Stimulated activated CD4-positive, alpha-beta T cell treated with anti-CD3 and anti-CD28 coated beads, Interleukin-15, amount 100 ng/mL, for 24 hours (primary cell): Measurements from ENCODE around the gene MYO7A.

Source experiments
- DNase-seq: peaks from one replicate; pipeline ENCODE4 v3.0.0-alpha.2; 2020

The MYO7A gene

DNA sequence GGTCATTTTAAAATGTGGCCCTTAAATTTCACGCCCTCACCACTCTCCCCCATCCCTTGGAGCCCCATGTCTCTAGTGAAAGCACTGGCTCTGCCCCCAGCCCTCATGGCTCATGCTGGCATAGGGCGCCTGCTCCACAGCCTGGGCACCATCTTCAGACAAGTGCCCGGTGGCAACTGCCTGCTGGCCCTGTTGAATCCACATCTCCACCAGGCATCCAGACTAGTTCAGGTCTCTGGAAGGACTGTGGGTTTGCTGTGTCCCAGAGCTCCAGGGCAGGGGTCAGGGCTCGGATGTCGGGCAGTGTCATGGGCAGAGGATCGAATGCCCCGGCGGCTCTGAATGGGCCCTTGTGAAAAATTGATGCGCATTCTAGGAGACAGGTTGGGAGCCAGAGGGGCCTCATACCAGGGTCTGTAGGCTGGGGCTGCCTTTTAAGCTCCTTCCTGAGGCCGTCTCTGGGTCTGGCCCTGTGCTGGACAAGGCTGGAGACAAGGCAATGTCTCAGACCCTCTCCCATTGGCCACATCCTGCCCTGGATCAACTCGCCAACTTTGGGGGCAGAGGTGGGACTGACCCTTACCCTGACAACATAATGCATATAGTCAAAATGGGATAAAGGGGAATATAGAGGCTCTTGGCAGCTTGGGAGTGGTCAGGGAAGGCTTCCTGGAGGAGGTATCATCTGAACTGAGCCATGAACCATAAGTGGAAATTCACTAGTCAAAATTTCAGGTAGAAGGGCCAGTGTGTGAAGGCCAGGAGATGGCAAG, 1.2 kb downstream of the MYO7A start:
- no peak for DNase-seq

DNA sequence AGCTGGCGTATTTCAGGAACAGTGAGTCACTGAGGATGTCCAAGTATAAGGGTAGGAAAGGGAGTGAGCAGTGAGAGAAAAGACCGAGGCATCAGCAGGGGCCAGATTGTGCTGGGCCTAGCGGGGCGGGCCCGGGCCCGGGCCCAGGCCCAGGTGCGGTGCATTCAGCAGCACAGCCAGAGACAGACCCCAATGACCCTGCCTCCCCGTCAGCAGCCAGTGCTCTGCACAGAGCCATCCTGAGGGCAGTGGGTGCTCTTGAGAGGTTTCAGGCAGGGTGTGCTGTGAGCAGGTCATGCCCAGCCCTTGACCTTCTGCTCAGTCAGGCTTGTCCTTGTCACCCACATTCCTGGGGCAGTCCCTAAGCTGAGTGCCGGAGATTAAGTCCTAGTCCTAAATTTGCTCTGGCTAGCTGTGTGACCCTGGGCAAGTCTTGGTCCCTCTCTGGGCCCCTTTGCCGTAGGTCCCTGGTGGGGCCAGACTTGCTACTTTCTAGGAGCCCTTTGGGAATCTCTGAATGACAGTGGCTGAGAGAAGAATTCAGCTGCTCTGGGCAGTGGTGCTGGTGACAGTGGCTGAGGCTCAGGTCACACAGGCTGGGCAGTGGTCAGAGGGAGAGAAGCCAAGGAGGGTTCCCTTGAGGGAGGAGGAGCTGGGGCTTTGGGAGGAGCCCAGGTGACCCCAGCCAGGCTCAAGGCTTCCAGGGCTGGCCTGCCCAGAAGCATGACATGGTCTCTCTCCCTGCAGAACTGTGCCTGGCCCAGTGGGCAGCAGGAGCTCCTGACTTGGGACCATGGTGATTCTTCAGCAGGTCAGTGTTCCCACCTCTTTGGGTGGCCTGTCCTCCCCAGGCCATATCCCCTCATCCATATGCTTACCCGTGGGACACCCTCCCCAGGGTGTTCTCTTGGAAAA, 2.1 kb downstream of the MYO7A start:
- no peak for DNase-seq

DNA sequence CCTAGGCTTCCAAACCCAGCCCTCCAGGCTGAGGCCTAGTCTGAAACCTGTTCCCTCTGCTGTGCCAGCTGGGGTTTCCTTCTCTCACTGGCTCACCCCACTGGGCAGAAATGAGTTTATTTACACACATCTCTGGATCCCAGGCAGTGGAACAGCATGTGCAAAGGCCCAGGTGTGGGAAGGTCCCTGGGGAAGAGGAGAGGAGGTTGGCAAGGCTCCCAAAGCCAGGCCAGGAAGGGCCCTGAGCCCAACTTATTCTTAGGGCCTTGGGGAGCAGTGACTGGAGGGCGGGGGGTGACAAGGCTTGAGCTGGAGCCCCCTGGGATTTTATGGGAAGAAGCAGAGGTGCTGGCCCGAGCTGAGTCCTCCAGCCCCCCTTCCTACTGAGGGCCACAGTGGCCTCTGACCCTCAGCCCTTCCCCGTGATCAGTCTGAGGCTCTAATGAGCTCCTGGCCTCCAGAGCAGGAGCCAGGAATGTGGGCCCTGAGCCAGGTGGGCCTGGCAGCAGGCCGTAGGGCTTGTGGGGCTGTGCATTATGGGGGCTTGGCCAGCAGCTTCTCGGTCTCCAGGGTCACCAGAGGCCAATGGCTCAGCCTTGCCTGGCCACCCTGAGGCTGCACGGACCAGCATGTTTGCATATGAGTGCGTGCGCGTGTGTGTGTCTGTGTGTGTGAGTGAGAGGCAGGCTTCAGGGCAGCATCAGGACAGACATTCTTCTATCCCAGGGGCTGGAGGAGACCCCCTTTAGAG, 2.9 kb downstream of the MYO7A start:
- DNase-seq, result no peak

DNA sequence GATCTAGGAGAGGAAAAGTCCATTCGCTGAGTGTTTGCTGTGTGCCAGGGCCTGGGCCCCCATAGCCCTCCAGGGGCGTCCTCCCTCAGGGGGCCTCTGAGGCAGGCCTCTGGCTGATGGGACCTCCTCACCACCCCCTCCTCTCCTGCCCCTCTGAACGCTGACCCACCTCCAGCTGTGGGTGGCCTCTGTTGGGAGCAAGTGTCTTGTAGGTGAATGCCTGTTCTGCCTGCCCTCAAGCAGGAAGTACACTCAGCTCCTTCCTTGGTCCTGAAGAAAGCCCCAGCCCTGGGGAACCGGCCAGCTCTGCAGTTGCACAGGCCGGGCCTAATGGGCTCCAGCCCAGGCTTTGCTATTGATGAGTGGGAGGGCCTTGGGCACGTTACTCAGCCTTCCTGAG, 3.5 kb downstream of the MYO7A start:
- no peak for DNase-seq

DNA sequence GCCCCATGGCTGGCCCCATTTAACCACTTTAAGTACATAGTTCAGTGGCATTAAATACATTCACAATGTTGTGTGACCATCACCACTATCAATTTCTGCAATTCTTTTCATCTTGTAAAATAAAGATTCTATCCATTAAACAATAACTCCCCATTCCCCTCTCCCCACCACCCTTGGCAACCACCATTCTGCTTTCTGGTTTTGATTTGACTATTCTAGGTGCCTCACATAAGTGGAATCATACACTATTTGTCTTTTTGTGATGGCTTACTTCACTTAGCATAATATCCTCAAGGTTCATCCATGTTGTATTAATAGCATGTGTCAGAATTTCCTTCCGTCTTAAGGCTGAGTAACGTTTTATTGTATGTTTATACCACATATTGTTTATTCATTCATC, 7.0 kb downstream of the MYO7A start:
- DNase-seq, result no peak

DNA sequence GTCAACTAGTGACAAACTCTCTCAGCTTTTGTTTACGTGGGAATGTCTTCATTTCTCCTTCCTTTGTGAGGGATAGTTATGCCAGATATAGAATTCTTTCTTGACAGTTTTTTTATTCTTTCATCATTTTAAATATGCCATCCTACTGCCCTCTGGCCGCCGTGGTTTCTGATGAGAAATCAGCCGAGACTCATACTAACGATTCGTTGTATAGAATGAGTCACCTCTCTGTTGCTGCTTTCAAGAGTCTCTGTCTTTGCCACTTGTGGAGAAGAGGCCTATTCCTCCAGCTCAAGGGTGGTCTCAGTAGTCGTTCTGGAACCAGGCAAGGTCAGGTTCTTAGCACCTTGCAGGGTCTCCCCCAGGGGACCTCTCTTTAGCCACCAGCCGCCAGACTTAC, 8.0 kb downstream of the MYO7A start:
- DNase-seq, result no peak

DNA sequence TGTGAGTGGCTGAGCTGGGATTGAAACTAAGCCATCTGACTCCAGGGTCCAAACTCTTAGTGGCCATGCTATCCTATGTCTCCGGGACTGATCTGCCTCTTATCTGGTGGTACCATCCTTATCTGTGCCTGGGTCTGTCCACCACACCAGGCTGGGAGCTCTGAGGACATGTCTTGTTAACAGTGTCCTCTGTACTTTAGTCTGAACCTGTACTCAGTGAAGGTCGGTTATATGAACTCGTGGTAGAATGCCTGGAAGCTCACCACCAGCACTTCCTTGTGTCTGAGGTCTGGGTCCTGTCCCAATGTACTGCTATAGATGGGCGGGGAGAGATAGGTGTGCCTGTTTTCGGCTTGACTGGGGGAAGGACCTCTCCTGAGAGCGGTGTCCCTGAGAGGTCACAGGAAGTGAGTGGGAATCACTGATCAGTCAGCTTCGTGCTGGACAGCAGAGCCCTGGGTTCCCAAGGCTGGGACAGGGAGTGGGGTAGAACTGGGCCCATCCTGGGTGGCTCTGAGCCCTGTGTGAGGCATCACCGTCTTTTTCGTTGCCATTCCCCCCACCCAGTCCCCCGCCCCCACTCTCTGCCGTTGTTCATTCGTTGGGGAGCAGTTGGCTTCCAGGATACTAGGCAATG, 8.9 kb downstream of the MYO7A start:
- DNase-seq, result no peak

DNA sequence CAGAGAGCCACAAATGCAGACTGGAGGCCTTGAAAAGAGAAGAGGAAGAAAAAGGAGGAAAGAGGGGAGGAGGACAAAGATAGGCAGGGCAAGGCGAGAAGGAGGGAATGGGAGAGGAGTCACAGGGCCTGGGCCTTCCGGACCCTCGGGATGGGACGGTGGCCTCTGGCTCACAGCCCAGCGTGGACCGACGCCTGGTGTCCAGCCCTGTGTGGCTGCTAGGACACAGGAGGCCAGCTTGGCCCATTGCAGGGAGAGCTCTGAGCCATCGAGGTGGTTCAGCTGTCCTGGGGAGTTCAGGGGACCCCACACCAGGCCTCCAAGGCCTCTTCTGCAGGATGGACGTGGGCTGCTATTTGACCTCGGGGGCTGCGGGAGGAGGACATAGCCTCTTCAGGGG, 9.4 kb downstream of the MYO7A start:
- DNase-seq, result no peak

DNA sequence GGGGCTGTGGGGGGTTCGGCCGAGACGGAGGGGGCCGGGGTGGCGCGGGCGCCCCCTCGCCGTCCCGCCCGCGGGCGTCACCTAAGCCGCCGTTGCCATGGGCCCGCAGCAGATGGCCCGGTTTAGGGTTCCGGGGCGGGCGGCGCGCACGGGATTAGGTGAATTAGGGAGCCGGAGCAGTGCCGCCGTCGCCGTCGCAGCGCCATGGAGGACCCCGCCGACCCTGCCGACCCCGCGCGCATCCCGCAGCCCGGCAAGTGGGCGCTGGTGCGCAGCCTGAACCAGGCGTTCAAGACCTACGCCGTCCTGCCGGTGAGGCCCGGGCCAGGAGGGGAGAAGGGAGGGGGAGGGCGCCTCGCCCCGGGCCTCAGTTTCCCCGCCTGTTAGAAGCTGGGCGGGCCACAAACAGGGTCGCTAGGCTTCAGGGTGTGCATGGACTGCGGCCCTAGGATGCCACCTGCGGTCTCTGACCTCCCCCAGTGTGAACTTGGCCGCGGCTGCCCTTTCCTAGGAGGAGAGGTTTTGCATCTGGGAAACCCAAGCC, 10.1 kb downstream of the MYO7A start:
- no peak for DNase-seq

DNA sequence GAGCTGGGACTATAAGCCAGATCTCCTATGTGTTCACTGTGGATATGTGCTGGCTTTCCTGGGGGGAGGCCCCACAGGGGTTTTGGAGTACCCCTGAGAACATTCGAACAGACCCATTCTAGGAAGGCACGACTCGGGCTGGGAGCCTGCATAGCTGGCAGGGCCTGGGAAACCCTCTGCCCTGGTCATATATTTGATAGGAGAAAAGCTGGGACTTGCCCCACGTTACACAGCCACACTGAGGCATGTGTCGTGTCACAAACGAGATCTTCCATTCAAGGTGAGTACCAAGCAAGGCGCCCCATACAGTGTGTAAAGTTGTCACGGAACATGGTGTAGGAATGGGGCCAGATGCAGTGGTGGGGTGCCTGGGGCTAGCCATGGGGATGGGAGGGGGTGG, 11.2 kb downstream of the MYO7A start:
- DNase-seq, result no peak

DNA sequence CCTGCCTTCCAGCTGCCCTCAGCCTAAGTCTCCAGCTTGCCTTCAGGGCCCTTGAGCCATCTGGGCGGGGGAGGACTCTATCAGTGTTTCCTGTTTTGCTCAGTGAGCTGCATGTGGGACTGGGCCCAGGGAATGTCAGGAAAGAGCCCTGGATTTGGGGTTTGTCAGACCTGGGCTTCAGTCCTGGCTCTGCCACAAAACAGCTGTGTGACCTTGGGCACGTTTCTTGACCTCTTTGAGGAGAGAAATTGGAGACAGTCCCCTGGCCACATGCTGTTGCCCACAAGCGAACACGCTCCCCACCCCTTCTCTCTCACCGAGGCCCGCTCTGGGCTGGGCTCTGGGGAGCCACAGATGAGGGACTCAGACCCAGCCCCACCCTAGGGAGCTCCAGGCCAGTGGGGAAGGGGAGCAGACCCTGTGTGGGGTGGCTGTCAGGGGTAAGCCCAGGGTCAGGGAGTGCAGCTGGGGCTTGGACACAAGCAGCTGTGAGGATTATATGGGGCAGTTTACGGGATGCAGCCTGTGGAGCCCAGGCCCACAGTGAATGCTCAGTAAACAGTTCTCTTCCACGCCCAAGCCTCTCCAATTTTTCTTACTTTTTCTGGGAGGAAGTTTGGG, 12.3 kb downstream of the MYO7A start:
- DNase-seq, result no peak

DNA sequence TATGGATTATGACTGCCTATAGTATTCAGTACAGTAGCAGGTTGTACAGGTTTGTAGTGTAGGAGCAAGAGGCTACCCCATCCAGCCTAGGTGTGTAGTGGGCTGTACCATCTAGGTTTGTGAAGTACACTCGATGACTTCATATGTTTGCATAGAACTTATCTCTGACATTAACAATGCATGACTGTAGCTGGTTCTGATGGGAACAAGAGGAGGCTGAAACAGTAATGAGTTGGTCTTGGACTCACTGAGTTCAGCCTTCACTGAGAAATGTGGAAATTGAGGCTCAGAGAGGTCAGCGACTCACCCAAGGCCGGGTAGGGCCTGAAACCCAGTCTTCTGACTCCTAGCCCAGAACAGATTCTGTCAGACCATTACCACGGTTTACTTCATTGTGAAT, 13.0 kb downstream of the MYO7A start:
- DNase-seq, result no peak

DNA sequence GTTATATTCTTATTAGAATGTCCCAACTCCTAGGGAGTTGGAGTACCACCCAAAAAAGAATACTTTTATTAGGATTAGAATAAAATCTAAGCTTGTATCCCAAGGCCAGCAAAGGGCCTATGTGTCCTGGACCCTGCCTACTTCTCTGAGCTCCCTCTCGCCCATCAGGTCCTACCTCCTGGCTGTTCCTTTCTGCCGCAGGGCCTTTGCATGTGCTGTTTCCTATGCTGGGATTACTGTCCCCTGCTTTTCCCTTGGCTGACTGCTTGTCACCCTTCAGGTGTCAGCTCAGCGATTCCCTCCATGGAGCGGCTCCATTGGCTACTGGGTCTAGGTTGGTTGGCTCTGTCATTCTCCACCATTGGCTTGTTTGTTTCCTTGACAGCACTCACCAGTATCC, 13.4 kb downstream of the MYO7A start:
- no peak for DNase-seq

DNA sequence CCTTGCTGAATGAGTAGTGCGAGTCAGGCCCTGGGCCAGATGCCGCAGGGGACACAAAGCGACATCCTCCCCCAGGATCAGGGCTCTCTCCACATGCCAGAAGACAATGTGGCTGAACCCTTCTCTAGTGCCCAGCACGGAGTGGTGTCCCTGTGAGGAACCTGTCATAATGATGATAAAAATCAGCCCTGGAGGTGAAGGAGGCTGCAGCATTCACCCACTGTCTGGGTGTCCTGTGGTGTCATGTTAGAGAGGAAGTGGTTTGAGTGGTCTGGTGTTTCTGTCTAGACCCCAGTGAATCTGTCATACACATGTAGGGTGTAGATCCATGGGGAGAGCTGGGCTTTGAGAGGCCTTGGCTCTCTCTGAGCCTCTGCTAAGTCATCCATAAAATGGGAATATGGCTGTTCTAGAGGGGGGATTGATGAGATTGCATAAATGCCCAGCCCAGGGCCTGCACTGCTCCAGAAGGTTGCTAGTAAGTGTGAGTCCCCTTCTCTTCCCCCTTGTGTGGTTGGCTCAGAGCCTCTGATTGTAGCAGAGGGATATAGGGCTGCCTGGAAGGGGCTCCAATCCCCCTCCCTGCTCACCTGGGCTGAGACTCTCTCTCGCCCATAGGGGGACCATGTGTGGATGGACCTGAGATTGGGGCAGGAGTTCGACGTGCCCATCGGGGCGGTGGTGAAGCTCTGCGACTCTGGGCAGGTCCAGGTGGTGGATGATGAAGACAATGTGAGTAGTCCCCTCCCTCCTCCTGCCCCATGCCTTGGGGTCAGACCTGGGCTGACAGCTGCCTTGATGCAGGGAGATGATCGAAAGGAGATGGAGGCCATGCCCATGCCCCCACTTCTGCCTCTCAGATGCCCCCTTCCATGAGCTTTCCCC, 14.3 kb downstream of the MYO7A start:
- no peak for DNase-seq

DNA sequence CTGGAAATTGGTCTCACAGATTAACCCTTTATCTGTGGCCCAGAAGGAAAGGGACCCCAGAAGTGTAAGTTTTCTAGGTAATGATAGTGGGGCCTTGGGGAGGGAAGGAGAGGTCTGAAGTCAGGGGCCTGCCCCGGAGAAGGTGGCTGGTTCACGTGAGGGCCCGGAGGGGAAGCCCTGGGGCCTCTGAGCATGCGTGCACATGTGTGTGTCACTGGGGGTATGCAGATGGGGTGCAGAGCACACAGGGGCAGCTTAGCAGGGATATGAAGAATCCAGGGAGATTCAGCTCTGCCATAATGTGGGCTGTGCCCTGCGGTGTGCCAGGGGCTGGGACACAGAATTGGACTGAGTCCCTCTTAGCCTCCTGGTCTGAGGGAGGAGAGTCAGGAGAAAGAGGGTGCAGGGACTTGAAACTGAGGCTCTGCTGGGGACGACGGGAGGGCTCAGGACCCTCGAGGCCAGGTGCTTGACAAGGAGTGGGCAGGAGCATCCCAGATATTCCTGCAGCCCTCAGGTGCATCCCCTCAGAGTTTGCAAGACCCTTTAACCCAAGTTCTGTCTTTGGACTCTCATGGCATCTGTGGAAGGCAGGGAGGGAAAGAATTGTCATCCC, 15.5 kb downstream of the MYO7A start:
- DNase-seq, result no peak

DNA sequence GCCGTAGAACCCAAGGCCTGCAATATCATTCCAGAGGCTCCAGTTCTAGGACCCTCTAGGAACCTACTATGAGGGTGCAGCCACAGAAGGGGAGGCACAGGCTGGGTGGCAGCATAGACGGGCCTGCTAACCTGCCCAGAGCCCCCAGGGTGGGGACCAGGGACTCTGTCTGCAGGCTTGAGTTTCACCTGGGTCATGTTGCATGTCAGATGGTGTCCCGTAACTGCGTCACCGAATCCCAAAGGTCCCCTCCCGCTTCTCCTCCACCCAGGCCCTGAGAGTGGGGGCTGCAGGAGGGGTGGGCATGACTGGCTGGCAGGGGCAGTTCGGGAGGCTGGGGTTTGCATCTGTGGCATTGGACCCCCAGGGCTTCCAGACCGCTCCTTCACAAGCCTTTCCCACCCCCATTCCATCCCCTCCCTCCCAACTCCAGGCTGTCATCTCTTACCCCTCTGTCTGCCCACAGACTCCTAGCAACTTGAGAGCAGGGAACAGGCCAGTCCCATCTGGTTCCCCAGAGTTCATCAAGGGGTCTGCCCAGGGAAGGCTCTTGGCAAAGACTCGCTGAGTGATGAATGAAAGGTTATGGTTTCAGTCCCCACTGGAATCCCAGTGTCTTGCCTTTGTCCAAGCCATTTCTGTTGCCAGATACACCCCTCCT, 16.3 kb downstream of the MYO7A start:
- DNase-seq, result no peak

DNA sequence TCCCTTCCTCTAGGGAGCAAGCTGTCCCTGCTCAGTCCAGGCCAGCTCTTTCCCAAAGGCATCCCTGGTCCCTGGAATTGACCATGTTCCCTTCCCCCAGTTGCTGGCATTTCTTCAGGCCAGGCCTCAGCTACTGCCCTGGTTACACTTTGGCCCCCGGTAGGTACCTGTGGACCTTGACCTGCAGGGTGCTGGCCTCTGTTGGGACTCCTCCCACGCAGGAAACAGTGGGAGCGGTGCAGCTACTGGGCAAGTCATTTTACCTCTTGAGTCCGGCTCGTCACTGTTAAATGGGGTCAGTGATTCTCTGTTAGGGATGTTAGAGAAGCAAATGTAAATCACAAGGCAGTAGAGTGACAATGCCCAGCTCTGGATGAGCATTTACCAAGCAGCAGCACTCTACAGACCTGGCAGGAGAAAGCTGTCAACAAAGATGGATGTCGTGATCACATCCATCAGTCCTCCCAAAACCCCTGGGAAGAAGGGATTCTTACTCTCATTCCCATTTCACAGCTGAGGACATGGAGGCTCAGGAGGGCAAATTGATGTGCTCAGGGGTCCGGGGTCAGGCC, 16.9 kb downstream of the MYO7A start:
- DNase-seq, result no peak

DNA sequence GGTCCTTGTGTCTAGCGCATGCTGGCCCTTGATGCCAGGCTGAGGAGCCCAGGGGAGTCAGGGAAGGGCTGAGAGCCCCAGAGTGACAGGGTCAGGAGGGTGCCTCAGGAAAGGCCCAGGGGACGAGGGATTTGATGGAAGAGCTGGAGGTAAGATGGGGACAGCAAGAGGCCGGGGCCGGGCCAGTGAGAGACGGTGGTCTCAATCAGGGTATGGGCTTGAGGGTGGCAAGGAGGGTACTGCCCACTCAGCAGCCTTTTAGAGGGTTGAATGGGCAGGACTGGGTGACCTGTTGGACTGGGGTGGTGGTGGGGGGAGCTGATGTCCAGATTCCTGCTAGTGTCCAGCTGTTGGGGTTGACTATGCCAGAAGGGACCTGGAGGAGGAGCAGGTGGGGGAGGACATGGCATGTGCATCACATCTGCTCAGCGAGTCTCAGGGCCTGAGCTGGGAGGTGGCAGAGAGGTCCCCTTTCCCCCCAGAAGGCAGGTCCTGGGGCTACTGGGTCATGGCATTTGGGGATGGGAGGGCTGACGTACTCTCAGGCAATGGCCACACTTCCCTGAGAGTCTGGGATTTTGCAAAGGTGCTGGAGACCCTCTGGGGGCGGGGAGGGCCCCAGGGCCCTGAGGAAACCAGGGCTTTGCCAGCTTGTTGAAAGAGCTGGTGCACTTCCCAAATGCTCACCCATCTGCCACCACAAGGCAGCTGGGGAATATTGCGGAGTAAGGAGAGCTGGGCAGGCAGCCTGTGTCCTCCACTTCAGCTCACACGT, 18.4 kb downstream of the MYO7A start:
- DNase-seq, result no peak

DNA sequence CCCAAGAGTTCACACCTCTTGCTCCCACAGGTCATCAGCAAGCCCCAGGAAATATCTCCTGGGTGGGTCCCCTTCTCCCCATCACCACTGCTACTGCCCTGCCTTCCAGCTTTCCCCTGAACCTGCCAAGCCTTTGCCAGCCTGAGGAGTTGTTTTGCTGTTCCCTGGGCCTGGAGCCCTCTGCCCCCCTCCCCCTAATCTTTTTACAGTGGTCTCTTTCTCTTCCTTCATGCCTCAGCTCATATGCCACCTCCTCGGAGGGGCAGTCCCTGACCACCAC, 18.9 kb downstream of the MYO7A start:
- DNase-seq, result no peak
